HG02798 (cell line): ENCODE measurements around the gene ACAP3.

Source experiments
- ATAC-seq: cut with Tn5 transposase; IDR thresholded peaks from one replicate; pipeline ENCODE4 v1.9.1; 2021; ENCODE audit warnings: mild to moderate bottlenecking; ENCODE audit not compliant: unreplicated experiment, poor library complexity

The ACAP3 gene

DNA sequence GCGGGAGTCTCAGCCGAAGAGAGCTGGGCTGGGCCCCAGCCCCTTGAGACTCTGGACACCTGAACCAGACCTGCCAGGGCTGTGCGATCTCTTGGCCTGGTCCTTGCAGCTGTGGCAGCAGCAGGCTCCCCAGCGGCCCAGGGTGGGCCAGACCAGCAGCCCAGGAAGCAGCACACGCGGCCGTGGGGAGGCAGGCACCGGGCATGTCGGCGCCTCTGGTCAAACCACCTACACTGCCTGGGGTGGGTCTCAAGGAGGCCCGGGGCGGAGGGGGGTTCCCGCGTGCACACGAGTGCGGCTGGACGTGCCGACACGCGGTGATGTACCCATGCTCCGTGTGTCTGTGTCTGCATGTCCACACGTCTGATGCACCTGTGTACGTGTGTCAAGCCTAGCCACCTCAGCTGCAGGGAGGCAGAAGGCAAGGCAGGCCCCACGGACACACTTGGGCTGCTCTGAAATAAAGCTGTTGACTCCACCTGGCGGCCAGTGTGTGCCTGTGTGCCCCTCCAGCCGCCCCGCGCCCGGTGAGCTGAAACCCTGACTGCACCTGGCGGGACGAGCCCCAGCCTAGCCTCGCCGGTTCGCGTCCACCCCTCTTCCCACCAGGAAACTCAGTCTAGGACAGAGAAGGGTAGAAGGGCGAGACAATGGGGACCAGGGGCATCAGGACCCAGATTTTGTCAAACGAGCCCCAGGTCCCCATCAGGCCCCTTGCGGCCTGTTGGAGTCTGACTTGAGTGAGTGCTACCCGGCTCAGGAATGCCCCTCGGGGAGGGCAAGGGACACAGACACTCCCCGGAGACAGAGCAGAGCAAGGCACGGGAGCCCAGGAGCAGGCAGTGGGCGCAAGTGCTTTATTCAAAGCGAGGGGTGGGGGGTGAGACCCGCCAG lies 15.9 kb downstream of the ACAP3 start:
- ATAC-seq, result no peak

GRCh38 chr1:1291023-1291528 lies 16.7 kb downstream of the ACAP3 start:
- no peak for ATAC-seq

DNA sequence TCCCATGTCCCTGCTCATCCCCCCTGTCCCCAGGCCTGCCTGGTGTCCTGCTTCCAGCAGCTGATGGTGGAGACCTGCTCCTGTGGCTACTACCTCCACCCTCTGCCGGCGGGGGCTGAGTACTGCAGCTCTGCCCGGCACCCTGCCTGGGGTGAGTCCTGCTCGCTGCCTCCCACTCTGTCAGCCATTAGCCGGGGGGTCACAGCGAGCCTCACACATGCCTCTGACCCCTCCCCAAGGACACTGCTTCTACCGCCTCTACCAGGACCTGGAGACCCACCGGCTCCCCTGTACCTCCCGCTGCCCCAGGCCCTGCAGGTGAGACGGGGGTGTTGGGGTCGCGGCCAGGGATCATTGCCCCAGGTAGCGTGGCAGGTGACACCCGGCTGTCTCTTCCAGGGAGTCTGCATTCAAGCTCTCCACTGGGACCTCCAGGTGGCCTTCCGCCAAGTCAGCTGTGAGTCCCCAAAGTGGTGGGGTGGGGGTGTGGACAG lies 17.4 kb downstream of the ACAP3 start:
- ATAC-seq, result no peak

- ATAC-seq, result no peak
Observed at GRCh38 chr1:1287288-1288110, 20.2 kb downstream of the ACAP3 start.

DNA sequence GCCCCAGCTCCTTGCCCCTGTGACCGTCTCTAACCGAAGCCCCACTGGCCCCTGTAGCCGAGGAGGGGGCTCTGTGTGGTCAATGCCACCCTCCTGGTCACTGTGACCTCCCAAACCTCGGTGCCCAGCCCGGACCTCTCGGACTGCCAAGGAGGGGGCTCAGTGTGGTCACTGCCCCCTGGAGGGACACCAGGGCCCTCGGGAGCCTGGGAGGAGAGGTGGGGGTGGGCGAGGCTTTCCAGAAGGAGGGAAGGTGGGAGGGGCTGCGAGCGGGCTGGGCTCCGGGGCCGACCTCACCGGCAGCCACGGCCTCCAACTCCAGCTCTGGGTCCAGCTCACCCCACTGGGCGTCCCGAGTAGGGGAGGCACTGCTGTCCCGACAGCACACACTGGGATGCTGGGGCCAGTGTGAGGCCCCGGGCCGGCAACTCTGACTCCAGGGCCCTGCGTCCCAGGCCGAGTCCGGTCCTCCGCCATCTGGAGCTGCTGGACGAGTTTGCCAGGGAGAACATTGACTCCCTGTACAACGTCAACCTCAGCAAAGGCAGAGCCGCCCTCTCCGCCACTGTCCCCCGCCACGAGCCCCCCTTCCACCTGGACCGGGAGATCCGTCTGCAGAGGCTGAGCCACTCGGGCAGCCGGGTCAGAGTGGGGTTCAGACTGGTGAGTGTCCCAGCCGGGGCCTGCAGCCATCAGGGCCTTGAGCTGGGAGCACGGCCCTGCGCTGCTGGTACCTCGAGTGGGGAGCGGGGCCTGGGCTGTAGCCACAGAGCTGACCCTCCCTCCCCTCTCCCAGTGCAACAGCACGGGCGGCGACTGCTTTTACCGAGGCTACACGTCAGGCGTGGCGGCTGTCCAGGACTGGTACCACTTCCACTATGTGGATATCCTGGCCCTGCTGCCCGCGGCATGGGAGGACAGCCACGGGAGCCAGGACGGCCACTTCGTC lies 21.1 kb downstream of the ACAP3 start:
- no peak for ATAC-seq

DNA sequence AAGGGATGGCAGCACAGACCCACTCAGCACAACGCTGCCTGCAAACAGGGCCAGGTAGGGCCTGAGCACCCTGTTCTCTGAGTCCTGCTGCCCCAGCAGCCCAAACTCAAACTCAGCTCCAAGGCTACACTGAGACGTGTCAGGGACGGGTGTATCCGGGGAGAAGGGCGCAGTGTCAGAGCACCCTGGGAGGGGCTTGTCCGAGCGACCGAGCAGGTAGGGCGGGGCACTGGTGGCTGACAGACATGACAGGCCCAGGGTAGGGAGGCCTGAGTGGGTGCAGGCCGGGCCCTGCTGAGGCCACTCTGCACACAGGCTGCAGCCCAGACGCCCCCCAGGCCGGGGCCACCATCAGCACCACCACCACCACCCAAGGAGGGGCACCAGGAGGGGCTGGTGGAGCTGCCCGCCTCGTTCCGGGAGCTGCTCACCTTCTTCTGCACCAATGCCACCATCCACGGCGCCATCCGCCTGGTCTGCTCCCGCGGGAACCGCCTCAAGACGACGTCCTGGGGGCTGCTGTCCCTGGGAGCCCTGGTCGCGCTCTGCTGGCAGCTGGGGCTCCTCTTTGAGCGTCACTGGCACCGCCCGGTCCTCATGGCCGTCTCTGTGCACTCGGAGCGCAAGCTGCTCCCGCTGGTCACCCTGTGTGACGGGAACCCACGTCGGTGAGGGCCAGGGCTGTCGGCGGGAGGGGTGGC lies 22.0 kb downstream of the ACAP3 start:
- ATAC-seq, result no peak

DNA sequence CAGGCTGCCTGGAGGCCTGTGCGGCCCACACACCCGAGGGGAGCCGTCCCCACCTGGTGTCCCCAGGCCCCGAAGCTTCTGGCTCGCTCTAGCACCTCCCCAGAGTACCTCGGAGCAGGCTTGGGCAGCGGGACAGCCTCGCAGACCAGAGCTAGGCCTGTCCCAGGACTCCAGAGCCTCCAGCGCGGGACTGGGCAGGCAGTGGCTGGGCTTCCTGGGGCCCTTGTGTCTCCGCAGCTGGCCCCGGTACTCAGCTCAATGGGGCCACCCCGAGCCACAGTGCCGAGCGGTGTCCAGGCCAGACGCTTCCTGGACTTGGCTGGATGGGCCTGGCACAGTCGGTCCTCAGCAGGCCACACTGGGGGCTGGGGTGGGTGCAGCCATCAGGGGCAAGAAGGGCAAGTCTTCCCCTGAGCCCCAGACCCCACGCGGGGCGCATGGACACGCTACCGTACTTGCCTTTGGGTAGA lies 22.6 kb downstream of the ACAP3 start:
- ATAC-seq, result no peak

GRCh38 chr1:1284221-1285101 lies 23.3 kb downstream of the ACAP3 start:
- no peak for ATAC-seq

DNA sequence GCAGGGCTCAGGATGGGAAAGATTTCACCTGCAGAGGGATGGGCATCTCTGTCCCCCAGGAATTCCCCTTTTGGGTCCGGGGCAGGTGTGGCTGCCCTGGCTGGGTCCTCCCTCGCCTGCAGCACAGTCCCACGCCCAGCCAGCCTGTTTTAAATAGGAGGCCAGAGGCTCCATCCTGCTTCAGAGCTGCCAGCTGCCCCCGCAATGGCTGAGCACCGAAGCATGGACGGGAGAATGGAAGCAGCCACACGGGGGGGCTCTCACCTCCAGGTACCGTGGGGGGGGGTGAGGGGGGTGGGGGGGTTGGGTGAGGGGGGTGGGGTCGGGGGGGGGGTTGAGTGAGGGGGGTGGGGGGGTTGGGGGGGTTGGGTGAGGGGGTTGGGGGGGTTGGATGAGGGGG lies 23.9 kb downstream of the ACAP3 start:
- no peak for ATAC-seq

DNA sequence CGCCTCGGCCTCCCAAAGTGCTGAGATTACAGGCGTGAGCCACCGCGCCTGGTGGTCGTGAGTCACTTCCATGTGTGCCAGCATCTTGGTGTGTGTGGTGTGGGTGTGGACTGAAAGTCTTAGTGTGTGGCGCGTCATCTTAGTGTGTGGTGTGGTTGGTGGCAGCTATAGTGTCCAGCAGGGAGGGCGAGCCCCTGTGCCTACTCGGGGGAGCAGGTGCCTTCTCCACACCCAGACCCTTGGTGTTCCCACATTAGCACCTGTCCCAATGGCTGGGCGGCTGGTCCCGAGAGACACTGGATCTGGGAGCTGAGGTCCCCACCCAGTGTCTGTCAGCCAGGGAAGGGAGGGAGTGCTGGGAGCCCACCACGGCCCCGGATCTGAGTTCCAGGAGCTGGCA lies 24.7 kb downstream of the ACAP3 start:
- ATAC-seq, result no peak

DNA sequence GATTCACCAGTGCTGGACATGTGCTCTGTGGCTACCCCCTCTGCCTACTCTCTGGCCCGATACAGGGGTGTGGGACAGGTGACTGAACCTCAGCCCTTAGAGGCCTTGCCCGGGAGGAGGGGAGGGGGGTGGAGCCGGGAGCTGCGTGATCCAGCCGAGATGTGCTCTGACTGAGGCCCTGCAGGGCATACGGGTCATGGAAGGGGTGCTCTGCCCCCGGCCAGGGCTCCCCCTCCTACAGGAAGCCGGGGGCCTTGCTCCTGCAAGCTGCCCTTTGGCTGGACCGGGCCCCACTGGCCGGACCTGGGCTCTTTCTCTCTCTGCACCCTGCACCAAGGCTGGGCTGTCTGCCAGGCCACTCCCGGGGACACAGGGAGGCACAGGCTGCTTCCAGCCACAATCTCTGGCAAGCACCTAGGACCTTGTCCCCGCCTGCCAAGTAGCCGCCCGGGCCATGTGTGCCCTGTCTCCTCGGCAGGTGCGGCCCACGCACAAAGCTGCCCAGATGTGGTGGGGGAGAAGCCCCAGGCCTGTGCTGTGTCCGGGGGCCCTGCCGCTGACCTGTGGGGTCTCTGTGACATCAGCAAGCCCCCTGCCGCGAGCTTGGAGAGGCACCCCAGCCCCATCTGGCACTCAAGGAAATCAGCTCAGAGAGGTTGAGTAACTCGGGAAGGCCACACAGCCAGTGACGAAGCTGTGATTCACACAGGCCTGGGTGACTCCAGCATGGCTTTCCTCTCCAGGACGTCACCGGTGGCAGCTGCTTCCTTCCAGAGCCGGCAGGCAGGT lies 26.0 kb downstream of the ACAP3 start:
- no peak for ATAC-seq

DNA sequence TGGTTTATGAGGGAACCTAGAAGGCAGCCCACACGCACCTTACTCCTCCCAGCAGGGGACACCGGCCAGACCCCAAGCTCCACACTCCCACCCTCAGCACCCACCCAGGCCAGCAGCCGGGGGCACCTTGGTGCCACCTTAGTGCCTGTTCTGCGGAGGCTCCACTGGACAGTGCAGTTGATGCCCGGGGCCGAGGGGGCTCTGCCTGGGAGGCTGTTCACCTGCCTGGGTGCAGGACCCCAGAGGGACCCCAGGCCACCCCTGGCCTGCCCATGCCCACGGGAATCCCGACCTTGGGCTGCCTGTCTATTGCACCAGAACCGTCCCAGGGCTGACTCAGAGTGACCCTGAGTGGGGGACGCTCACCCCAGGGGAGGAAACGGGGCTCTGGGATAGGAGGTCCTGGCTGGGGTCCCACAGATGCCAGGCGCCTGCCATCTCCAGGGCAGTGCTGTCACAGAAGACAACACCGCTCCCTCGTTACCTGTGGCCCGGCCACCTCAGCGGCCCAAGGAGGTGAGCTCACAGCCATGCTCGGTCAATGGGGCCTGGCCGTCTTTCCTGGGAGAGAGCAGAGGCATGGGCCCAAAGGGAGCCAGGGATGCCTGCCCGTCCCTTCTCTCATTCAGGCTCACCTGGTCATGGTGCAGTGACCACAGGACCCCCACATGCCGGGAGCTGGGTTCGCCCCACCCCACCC lies 26.8 kb downstream of the ACAP3 start:
- no peak for ATAC-seq

- no peak for ATAC-seq
Observed at GRCh38 chr1:1279028-1279427, 28.7 kb downstream of the ACAP3 start.

- ATAC-seq, result no peak
Observed at GRCh38 chr1:1278620-1279019, 29.1 kb downstream of the ACAP3 start.

- ATAC-seq, result no peak
Observed at GRCh38 chr1:1275836-1276235, 31.9 kb downstream of the ACAP3 start.

- ATAC-seq, result no peak
Observed at GRCh38 chr1:1274931-1275431, 32.7 kb downstream of the ACAP3 start.
